IMR-90 (cell line): ENCODE results near the gene ANXA8. TPM values are rescaled to one million over a fixed set of nuclear protein-coding genes. Genes with fewer than 3 reads are reported as not detected.

Source experiments
- ATAC-seq: fragments of 200-7000 bp; cut with Tn5 transposase; 2 replicates; pipeline ENCODE4 v1.9.1; 2020; ENCODE audit warnings: low read depth, mild to moderate bottlenecking, moderate library complexity
- BruUV-seq: library from RNA; stranded (reverse); fragments of 400-500 nt; replicated peaks from 2 replicates; lab custom pipeline; 2021; lab: Mats Ljungman, UMichigan
- CTCF ChIA-PET: fragments of 300-600 bp; formaldehyde crosslinking; extraction: SDS; loops from one replicate; lab custom pipeline; 2021; ENCODE audit warnings: antibody characterized with exemption; lab: Yijun Ruan, JAX
- POLR2A ChIA-PET: fragments of 300-600 bp; sonication (Branson Sonifier 250); formaldehyde crosslinking; loops from one replicate; lab custom pipeline; 2022; ENCODE audit warnings: antibody characterized with exemption; ENCODE audit not compliant: unreplicated experiment; lab: Charles Lee
- DNase-seq: peaks from one replicate; pipeline ENCODE4 v3.0.0; 2013
- H2AFZ ChIP-seq: replicated peaks from 2 replicates; pipeline ENCODE3; 2013; ENCODE audit warnings: low read length, mild to moderate bottlenecking; ENCODE audit not compliant: poor library complexity
- H2AK5ac ChIP-seq: 2 replicates; pipeline ENCODE4 v1.6.1; 2013; ENCODE audit warnings: low read depth, low read length, inconsistent platforms
- H2AK9ac ChIP-seq: replicated peaks from 2 replicates; pipeline ENCODE3; 2013; ENCODE audit warnings: mild to moderate bottlenecking, low read depth, low read length, moderate library complexity; ENCODE audit not compliant: poor library complexity
- H2BK120ac ChIP-seq: 2 replicates; pipeline ENCODE4 v1.6.1; 2013; ENCODE audit warnings: low read depth, low read length, inconsistent platforms
- H2BK15ac ChIP-seq: 3 replicates; pipeline ENCODE4 v1.6.1; 2013; ENCODE audit warnings: low read depth, low read length, inconsistent platforms
- H2BK20ac ChIP-seq: 2 replicates; pipeline ENCODE4 v1.6.1; 2013; ENCODE audit warnings: low read depth, mild to moderate bottlenecking, inconsistent platforms, low read length, moderate library complexity
- H2BK5ac ChIP-seq: 2 replicates; pipeline ENCODE4 v1.6.1; 2013; ENCODE audit warnings: mild to moderate bottlenecking, low read depth, low read length, inconsistent platforms; ENCODE audit not compliant: poor library complexity, severe bottlenecking
- H3K14ac ChIP-seq: replicated peaks from 2 replicates; pipeline ENCODE4 v1.6.1; 2013; ENCODE audit warnings: low read depth, low read length, inconsistent platforms
- H3K18ac ChIP-seq: 2 replicates; pipeline ENCODE4 v1.6.1; 2013; ENCODE audit warnings: low read depth, low read length, control low read depth
- H3K23ac ChIP-seq: 2 replicates; pipeline ENCODE4 v1.6.1; 2013; ENCODE audit warnings: low read depth, low read length, inconsistent platforms
- H3K27ac ChIP-seq: 2 replicates; pipeline ENCODE4 v1.5.1; 2013; ENCODE audit warnings: mild to moderate bottlenecking, control low read depth, low read length; ENCODE audit not compliant: insufficient read depth
- H3K27me3 ChIP-seq: 2 replicates; pipeline ENCODE4 v1.6.1; 2013; ENCODE audit warnings: low read length; ENCODE audit not compliant: control insufficient read depth, insufficient read depth
- H3K36me3 ChIP-seq: 2 replicates; pipeline ENCODE4 v1.6.1; 2013; ENCODE audit warnings: low read length, mixed read lengths; ENCODE audit not compliant: control insufficient read depth, insufficient read depth
- H3K4ac ChIP-seq: 2 replicates; pipeline ENCODE4 v1.6.1; 2013; ENCODE audit warnings: low read depth, low read length, inconsistent platforms
- H3K4me1 ChIP-seq: 2 replicates; pipeline ENCODE4 v1.6.1; 2013; ENCODE audit warnings: low read length, mixed read lengths; ENCODE audit not compliant: control insufficient read depth, insufficient read depth
- H3K4me2 ChIP-seq: 2 replicates; pipeline ENCODE4 v1.6.1; 2013; ENCODE audit warnings: low read depth, mild to moderate bottlenecking, control low read depth, low read length, moderate library complexity
- H3K4me3 ChIP-seq: 2 replicates; pipeline ENCODE4 v1.5.1; 2013; ENCODE audit warnings: low read depth, mild to moderate bottlenecking, control low read depth, low read length, moderate library complexity; ENCODE audit not compliant: insufficient read depth
- H3K56ac ChIP-seq: 2 replicates; pipeline ENCODE4 v1.6.1; 2013; ENCODE audit warnings: low read length, inconsistent platforms; ENCODE audit not compliant: insufficient read depth; ENCODE audit errors: extremely low read depth
- H3K79me1 ChIP-seq, 2 experiments: 2 replicates each; pipeline ENCODE4 v1.6.1; 2013; ENCODE audit warnings: low read length in 2 of 2, inconsistent platforms in 1 of 2, low read depth in 1 of 2
- H3K9ac ChIP-seq: 2 replicates; pipeline ENCODE4 v1.6.1; 2013; ENCODE audit warnings: low read depth, low read length, control low read depth
- H3K9me1 ChIP-seq: 2 replicates; pipeline ENCODE4 v1.6.1; 2013; ENCODE audit warnings: low read length, inconsistent platforms; ENCODE audit not compliant: insufficient read depth
- H3K9me3 ChIP-seq: 2 replicates; pipeline ENCODE4 v1.6.1; 2013; ENCODE audit warnings: low read length; ENCODE audit not compliant: control insufficient read depth, insufficient read depth
- H4K20me1 ChIP-seq: 2 replicates; pipeline ENCODE4 v1.6.1; 2013; ENCODE audit warnings: low read length, inconsistent platforms; ENCODE audit not compliant: insufficient read depth
- H4K5ac ChIP-seq: 2 replicates; pipeline ENCODE4 v1.6.1; 2013; ENCODE audit warnings: mild to moderate bottlenecking, low read depth, low read length, control low read depth
- H4K8ac ChIP-seq, 2 experiments: 2 replicates each; pipeline ENCODE4 v1.6.1; 2013; ENCODE audit warnings: low read depth in 2 of 2, low read length in 2 of 2, control low read depth in 1 of 2, inconsistent platforms in 1 of 2
- H4K91ac ChIP-seq: 2 replicates; pipeline ENCODE4 v1.6.1; 2013; ENCODE audit warnings: low read depth, low read length, inconsistent platforms; ENCODE audit not compliant: insufficient read depth
- BHLHE40 ChIP-seq: fragments of 150-350 bp; IDR thresholded peaks from 2 replicates; pipeline ENCODE4 v1.6.1; 2016; ENCODE audit warnings: mild to moderate bottlenecking, low read depth, low read length
- CEBPB ChIP-seq: IDR thresholded peaks from 2 replicates; pipeline ENCODE4 v1.6.1; 2012; ENCODE audit warnings: low read depth, low read length, improper control_type of control experiment
- CHD1 ChIP-seq: IDR thresholded peaks from 2 replicates; pipeline ENCODE4 v1.6.1; 2012; ENCODE audit warnings: low read depth, low read length, improper control_type of control experiment
- FOS ChIP-seq: fragments of 150-350 bp; IDR thresholded peaks from 2 replicates; pipeline ENCODE4 v1.6.1; 2016; ENCODE audit warnings: low read depth, low read length
- MAFK ChIP-seq: IDR thresholded peaks from 2 replicates; pipeline ENCODE4 v1.6.1; 2012; ENCODE audit warnings: low read depth, low read length, improper control_type of control experiment
- MAZ ChIP-seq: IDR thresholded peaks from 2 replicates; pipeline ENCODE4 v1.6.1; 2012; ENCODE audit warnings: low read depth, mild to moderate bottlenecking, low read length, improper control_type of control experiment, moderate library complexity, borderline replicate concordance
- MXI1 ChIP-seq: IDR thresholded peaks from 2 replicates; pipeline ENCODE4 v1.6.1; 2012; ENCODE audit warnings: low read depth, mild to moderate bottlenecking, low read length, moderate library complexity, borderline replicate concordance
- NFE2L2 ChIP-seq: fragments of 150-350 bp; IDR thresholded peaks from 2 replicates; pipeline ENCODE4 v1.6.1; 2016; ENCODE audit warnings: low read depth, mild to moderate bottlenecking, low read length
- POLR2A ChIP-seq: IDR thresholded peaks from 2 replicates; pipeline ENCODE4 v1.6.1; 2012; ENCODE audit warnings: mild to moderate bottlenecking, low read depth, low read length
- RAD21 ChIP-seq: IDR thresholded peaks from 2 replicates; pipeline ENCODE4 v1.6.1; 2012; ENCODE audit warnings: low read length, improper control_type of control experiment
- RCOR1 ChIP-seq: IDR thresholded peaks from 2 replicates; pipeline ENCODE4 v1.6.1; 2012; ENCODE audit warnings: mild to moderate bottlenecking, low read length, improper control_type of control experiment; ENCODE audit not compliant: insufficient replicate concordance
- RFX5 ChIP-seq: IDR thresholded peaks from 2 replicates; pipeline ENCODE4 v1.8.0; 2012; ENCODE audit warnings: low read depth, mild to moderate bottlenecking, low read length, moderate library complexity
- SMC3 ChIP-seq: fragments of 150-350 bp; IDR thresholded peaks from 2 replicates; pipeline ENCODE4 v1.6.1; 2016; ENCODE audit warnings: low read depth, mild to moderate bottlenecking, antibody characterized with exemption, low read length, moderate library complexity
- WGBS, 2 experiments: methylation state at CpG; one replicate each; pipeline versions ENCODE4 v1.1.5 to v1.1.7; 2013; ENCODE audit warnings: missing lambda C conversion rate in 2 of 2; ENCODE audit not compliant: insufficient read length in 1 of 2; ENCODE audit errors: extremely low coverage in 2 of 2; 5-methylcytosine and 5-hydroxymethylcytosine counted together
- dilution Hi-C: fragments of 300-500 bp; cut with HindIII; formaldehyde crosslinking; loops from one replicate; pipeline ENCODE4 v1.14.3; 2018; ENCODE audit warnings: low sequenced_read_pairs; ENCODE audit not compliant: unreplicated experiment
- in situ Hi-C: fragments of 300-500 bp; cut with MboI; formaldehyde crosslinking; loops from 3 replicates; pipeline ENCODE4 v1.14.3; 2019; ENCODE audit warnings: low sequenced_read_pairs, inconsistent platforms, mixed read lengths
- intact Hi-C: fragments of 100-400 bp; cut with micrococcal nuclease; formaldehyde crosslinking; loops from 2 replicates; pipeline ENCODE4 v1.10.0; 2022
- polyA plus RNA-seq, 3 experiments: library from polyadenylated mRNA; depleted of rRNA; stranded (reverse); fragments of >200 nt; gene quantifications; 2 replicates each; pipeline ENCODE4 v1.2.3, GENCODE V29; 2012; ENCODE audit warnings: low replicate concordance in 1 of 3
- total RNA-seq: library from RNA; depleted of rRNA; stranded (reverse); fragments of >200 nt; gene quantifications from 2 replicates; pipeline ENCODE4 v1.2.3, GENCODE V29; 2012
- TF ChIP-seq, protein P1 (sequence below): conservative IDR thresholded peaks from 2 replicates; pipeline ENCODE4 v1.5.1; 2012; ENCODE audit warnings: mild to moderate bottlenecking, low read depth, low read length, improper control_type of control experiment
- TF ChIP-seq, protein P2 (sequence below): fragments of 150-350 bp; IDR thresholded peaks from 2 replicates; pipeline ENCODE4 v1.6.1; 2017; ENCODE audit warnings: mild to moderate bottlenecking, antibody characterized with exemption, low read length, low read depth
- TF ChIP-seq, protein P3 (sequence below): fragments of 150-350 bp; IDR thresholded peaks from 2 replicates; pipeline ENCODE4 v1.6.1; 2016; ENCODE audit warnings: low read depth, mild to moderate bottlenecking, low read length, moderate library complexity, borderline replicate concordance

ANXA8 gene
- total and polyA plus RNA-seq, 2 of the 4 experiments (the other 2 are of a cell fraction) = 0.90 to 1.1 TPM

DNA sequence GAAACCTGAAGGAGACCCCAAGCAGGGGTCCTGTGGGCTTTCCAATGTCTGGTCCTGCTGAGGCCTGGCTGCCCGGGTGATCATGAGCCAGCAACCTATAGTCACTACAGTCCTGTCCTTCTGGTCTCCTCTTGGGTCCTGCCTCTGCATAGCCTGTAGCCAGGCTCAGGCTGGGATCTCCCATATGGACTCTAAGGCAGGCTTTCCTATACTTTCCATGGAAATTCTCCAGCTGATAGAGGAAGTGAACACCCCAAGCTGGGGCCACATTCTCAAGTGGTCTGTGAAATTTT, 26.4 kb downstream of the ANXA8 start:
- in situ Hi-C loops (no loop called here), dilution Hi-C loops (no loop called here), intact Hi-C loops (no loop called here)
- Histone ChIP-seq H3K36me3 (no peaks in the 10 kb centered on the region), H2AFZ (no peak overlapping the region), H3K4me2 (no peak overlapping the region), H3K18ac (no peak overlapping the region), H2AK9ac (no peak overlapping the region), H3K9ac (no peak overlapping the region), H3K23ac (no peak overlapping the region), H4K20me1 (no peaks in the 10 kb centered on the region), H2BK120ac (peak overlapping the region; percentile 69), H3K56ac (no peak overlapping the region), H4K8ac (no peak overlapping the region), H3K9me3 (no peaks in the 10 kb centered on the region), H2BK15ac (no peak overlapping the region; the same call in 2 of the 3 replicates), H4K5ac (no peak overlapping the region), H3K4ac (peak overlapping the region; percentile 54), H3K14ac (no peak overlapping the region), H2AK5ac (no peak overlapping the region), H4K91ac (peak overlapping the region; percentile 68; the same call in 1 of the 2 replicates), H3K4me3 (no peak overlapping the region), H3K27ac (no peak overlapping the region), H3K4me1 (peaks cover 11% of the 10 kb centered on the region), H3K27me3 (peaks cover 17% of the 10 kb centered on the region; the same call in 1 of the 2 replicates), H2BK20ac (peak overlapping the region; percentile 62), H2BK5ac (no peak overlapping the region), H3K79me1 (no peaks in the 10 kb centered on the region), H3K9me1 (peaks cover 9% of the 10 kb centered on the region; the same call in 1 of the 2 replicates)
- POLR2A ChIA-PET = no interaction called here
- no peak for TF ChIP-seq BHLHE40
- TF ChIP-seq POLR2A = no peak
- no peak for TF ChIP-seq MAZ
- no peak for TF ChIP-seq MAFK
- TF ChIP-seq, protein P1, sequence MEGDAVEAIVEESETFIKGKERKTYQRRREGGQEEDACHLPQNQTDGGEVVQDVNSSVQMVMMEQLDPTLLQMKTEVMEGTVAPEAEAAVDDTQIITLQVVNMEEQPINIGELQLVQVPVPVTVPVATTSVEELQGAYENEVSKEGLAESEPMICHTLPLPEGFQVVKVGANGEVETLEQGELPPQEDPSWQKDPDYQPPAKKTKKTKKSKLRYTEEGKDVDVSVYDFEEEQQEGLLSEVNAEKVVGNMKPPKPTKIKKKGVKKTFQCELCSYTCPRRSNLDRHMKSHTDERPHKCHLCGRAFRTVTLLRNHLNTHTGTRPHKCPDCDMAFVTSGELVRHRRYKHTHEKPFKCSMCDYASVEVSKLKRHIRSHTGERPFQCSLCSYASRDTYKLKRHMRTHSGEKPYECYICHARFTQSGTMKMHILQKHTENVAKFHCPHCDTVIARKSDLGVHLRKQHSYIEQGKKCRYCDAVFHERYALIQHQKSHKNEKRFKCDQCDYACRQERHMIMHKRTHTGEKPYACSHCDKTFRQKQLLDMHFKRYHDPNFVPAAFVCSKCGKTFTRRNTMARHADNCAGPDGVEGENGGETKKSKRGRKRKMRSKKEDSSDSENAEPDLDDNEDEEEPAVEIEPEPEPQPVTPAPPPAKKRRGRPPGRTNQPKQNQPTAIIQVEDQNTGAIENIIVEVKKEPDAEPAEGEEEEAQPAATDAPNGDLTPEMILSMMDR = no peak
- TF ChIP-seq SMC3 = no peak
- TF ChIP-seq FOS = no peak
- TF ChIP-seq MXI1 = no peak
- TF ChIP-seq, protein P2, sequence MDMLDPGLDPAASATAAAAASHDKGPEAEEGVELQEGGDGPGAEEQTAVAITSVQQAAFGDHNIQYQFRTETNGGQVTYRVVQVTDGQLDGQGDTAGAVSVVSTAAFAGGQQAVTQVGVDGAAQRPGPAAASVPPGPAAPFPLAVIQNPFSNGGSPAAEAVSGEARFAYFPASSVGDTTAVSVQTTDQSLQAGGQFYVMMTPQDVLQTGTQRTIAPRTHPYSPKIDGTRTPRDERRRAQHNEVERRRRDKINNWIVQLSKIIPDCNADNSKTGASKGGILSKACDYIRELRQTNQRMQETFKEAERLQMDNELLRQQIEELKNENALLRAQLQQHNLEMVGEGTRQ = no peak
- no peak for TF ChIP-seq RFX5
- no peak for TF ChIP-seq RAD21
- TF ChIP-seq NFE2L2 = no peak
- no peak for TF ChIP-seq CHD1
- TF ChIP-seq, protein P3, sequence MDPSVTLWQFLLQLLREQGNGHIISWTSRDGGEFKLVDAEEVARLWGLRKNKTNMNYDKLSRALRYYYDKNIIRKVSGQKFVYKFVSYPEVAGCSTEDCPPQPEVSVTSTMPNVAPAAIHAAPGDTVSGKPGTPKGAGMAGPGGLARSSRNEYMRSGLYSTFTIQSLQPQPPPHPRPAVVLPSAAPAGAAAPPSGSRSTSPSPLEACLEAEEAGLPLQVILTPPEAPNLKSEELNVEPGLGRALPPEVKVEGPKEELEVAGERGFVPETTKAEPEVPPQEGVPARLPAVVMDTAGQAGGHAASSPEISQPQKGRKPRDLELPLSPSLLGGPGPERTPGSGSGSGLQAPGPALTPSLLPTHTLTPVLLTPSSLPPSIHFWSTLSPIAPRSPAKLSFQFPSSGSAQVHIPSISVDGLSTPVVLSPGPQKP = no peak
- TF ChIP-seq CEBPB = no peak
- TF ChIP-seq RCOR1 = no peak
- BruUV-seq = no TSS peak
- DNase-seq = no peak
- no CpG with 5 or more reads among the region's 1 CpG for WGBS, 2 experiments
- ATAC-seq = no peak
- CTCF ChIA-PET = interaction anchor here (1.2 kb wide), 1 partner anchor 61 kb away, joined by 3 read pairs; no protein-coding TSS in a partner anchor
